Activated CD4-positive, alpha-beta T cell treated with anti-CD3 and anti-CD28 coated beads, Interleukin-10, Interleukin-2, amounts not matched to agents 100 ng/mL and 50 ng/mL, durations not matched to agents 16 hours and 8 hours (primary cell): ENCODE data around the gene MRPL21.
"Not testable (repeated sequence)": the region's sequence is repeated elsewhere in the genome, so short reads cannot be mapped to it uniquely, and the experiment has no call there.

Experiments
- DNase-seq: peaks from one replicate; pipeline ENCODE4 v3.0.0-alpha.2; 2020

The MRPL21 gene

GRCh38 chr11:68905421-68906360 lies 2.1 kb upstream of the MRPL21 start:
- no peak for DNase-seq

- peak; percentile 22 for DNase-seq
Measured at GRCh38 chr11:68904248-68904847, 716 bp upstream of the MRPL21 start.

GRCh38 chr11:68900835-68901381 lies 2.7 kb downstream of the MRPL21 start:
- no peak for DNase-seq

GRCh38 chr11:68897441-68897840 lies 6.2 kb downstream of the MRPL21 start:
- DNase-seq = no peak

- no peak for DNase-seq
Measured at GRCh38 chr11:68896171-68896959, 7.3 kb downstream of the MRPL21 start.

GRCh38 chr11:68893282-68893681 lies 10.3 kb downstream of the MRPL21 start:
- DNase-seq = no peak

- no peak for DNase-seq
Measured at GRCh38 chr11:68892576-68892975, 11.1 kb downstream of the MRPL21 start.

- no peak for DNase-seq
Measured at GRCh38 chr11:68891351-68891948, 12.2 kb downstream of the MRPL21 start.

GRCh38 chr11:68890490-68891231 lies 13.0 kb downstream of the MRPL21 start:
- no peak for DNase-seq

GRCh38 chr11:68889948-68890446 lies 13.6 kb downstream of the MRPL21 start:
- no peak for DNase-seq

- DNase-seq = not testable (repeated sequence)
Measured at GRCh38 chr11:68884827-68885226, 18.8 kb downstream of the MRPL21 start.

GRCh38 chr11:68882391-68882790 lies 21.2 kb downstream of the MRPL21 start:
- DNase-seq = no peak

- DNase-seq = no peak
Measured at GRCh38 chr11:68881320-68881719, 22.3 kb downstream of the MRPL21 start.

GRCh38 chr11:68880851-68881250 lies 22.8 kb downstream of the MRPL21 start:
- DNase-seq = no peak

GRCh38 chr11:68878022-68878421 lies 25.6 kb downstream of the MRPL21 start:
- no peak for DNase-seq

GRCh38 chr11:68872216-68873003 lies 31.2 kb downstream of the MRPL21 start:
- DNase-seq = no peak

- DNase-seq = no peak
Measured at GRCh38 chr11:68870470-68870869, 33.2 kb downstream of the MRPL21 start.

- no peak for DNase-seq
Measured at GRCh38 chr11:68868221-68868835, 35.3 kb downstream of the MRPL21 start.

- DNase-seq = no peak
Measured at GRCh38 chr11:68867066-68867465, 36.6 kb downstream of the MRPL21 start.

GRCh38 chr11:68865241-68865640 lies 38.4 kb downstream of the MRPL21 start:
- no peak for DNase-seq
